NB4 (cell line): Measurements from ENCODE around the gene AQP7.
"Not testable (repeated sequence)": the region's sequence is repeated elsewhere in the genome, so short reads cannot be mapped to it uniquely, and the experiment has no call there.

Experiments used
- TF ChIP-seq, protein P1 (sequence below): IDR thresholded peaks from one replicate; pipeline ENCODE4 v1.5.1; 2012; ENCODE audit warnings: low read depth, low read length
- TF ChIP-seq, protein P2 (sequence below): IDR thresholded peaks from 2 replicates; pipeline ENCODE4 v1.6.1; 2011; ENCODE audit warnings: low read depth, low read length

DNA sequence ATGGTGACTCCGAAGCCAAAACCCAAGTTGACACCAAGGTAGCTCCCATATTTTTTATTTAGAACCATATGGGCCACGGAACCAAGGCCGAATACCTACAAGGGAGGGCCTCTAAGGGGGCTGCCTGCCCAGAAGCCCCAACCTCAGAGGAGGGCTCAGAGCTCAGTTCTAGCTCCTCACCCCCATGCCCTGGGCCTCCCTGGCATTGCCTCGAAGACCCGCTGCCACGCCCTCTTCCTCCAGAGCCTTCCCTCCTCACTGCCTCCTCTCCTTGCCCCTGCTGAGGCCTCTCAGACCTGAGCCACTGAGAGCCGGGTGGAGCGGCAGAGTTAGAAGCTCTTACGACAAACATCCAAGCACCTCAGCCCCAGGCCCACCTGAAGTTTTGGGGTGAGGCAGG is 15.4 kb downstream of the AQP7 start:
- TF ChIP-seq, protein P1, sequence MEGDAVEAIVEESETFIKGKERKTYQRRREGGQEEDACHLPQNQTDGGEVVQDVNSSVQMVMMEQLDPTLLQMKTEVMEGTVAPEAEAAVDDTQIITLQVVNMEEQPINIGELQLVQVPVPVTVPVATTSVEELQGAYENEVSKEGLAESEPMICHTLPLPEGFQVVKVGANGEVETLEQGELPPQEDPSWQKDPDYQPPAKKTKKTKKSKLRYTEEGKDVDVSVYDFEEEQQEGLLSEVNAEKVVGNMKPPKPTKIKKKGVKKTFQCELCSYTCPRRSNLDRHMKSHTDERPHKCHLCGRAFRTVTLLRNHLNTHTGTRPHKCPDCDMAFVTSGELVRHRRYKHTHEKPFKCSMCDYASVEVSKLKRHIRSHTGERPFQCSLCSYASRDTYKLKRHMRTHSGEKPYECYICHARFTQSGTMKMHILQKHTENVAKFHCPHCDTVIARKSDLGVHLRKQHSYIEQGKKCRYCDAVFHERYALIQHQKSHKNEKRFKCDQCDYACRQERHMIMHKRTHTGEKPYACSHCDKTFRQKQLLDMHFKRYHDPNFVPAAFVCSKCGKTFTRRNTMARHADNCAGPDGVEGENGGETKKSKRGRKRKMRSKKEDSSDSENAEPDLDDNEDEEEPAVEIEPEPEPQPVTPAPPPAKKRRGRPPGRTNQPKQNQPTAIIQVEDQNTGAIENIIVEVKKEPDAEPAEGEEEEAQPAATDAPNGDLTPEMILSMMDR = not testable (repeated sequence)
- TF ChIP-seq, protein P2, sequence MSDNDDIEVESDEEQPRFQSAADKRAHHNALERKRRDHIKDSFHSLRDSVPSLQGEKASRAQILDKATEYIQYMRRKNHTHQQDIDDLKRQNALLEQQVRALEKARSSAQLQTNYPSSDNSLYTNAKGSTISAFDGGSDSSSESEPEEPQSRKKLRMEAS = not testable (repeated sequence)
